ENCODE results near the gene LAMB2. TPM values are rescaled to one million over a fixed set of nuclear protein-coding genes. Genes with fewer than 3 reads are reported as not detected.

The LAMB2 gene
- polyA plus RNA-seq, 1 of the 3 experiments (the other 2 are of a cell fraction) = 332 TPM

DNA sequence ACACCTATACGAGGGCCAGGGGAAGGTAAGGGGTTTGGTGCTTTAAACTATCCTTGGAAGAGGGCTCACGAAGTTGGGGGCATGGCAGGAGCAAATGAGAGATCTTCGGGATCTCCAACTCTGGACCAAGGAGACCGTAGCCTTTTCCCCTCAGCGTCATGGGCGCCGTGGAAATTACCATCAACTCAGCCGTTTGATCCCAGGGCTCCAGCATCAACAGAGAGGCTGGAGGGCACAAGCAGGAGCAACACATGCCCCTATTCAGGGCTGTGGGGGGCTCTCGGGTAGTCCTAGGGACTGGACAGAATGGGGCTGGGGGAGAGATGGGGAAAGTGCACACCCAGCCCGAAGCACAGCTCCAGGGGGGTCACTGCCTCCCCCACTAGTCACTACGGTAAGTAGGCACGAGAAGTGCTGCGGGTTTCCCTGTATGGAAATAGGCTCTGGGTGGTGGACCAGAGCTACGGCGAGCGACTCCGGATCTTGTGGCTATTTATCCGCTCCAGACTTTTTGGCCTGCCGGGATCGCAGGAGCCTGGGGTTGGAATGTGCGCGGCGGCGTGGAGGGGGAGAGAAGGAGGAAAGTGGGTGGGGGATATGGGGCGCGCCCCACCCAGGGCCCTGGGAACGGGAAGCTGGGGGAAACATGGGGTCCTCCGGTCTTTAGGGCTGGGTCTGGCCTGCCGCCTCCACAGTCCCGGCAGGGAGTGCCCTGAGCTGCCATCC is 539 bp upstream of the LAMB2 start (continued):
- TF ChIP-seq, protein P1, sequence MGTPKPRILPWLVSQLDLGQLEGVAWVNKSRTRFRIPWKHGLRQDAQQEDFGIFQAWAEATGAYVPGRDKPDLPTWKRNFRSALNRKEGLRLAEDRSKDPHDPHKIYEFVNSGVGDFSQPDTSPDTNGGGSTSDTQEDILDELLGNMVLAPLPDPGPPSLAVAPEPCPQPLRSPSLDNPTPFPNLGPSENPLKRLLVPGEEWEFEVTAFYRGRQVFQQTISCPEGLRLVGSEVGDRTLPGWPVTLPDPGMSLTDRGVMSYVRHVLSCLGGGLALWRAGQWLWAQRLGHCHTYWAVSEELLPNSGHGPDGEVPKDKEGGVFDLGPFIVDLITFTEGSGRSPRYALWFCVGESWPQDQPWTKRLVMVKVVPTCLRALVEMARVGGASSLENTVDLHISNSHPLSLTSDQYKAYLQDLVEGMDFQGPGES (IDR thresholded peaks at IDR 0.05; ENCODE audit: low read depth, low read length) = no peak
- TF ChIP-seq CHD2 (IDR thresholded peaks at IDR 0.05; ENCODE audit: low read length, partially characterized antibody) = peak; percentile 71
- peak; percentile 78 for TF ChIP-seq TEAD4 (IDR thresholded peaks at IDR 0.05; ENCODE audit: borderline replicate concordance, insufficient read depth)
- TF ChIP-seq, protein P2, sequence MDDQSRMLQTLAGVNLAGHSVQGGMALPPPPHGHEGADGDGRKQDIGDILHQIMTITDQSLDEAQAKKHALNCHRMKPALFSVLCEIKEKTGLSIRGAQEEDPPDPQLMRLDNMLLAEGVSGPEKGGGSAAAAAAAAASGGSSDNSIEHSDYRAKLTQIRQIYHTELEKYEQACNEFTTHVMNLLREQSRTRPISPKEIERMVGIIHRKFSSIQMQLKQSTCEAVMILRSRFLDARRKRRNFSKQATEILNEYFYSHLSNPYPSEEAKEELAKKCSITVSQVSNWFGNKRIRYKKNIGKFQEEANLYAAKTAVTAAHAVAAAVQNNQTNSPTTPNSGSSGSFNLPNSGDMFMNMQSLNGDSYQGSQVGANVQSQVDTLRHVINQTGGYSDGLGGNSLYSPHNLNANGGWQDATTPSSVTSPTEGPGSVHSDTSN (IDR thresholded peaks at IDR 0.05) = no peak
- peak; percentile 73; the same call in 1 of the 2 replicates for TF ChIP-seq YY1 (IDR thresholded peaks at IDR 0.05; ENCODE audit: low read depth)
- TF ChIP-seq NFIC (IDR thresholded peaks at IDR 0.05; ENCODE audit: borderline replicate concordance) = no peak
- no peak for TF ChIP-seq MEF2A (IDR thresholded peaks at IDR 0.05; ENCODE audit: borderline replicate concordance, low read depth)
- peak; percentile 43; the same call in 1 of the 2 replicates for TF ChIP-seq TCF12 (IDR thresholded peaks at IDR 0.05)
- peak; percentile 73; the same call in 1 of the 2 replicates for TF ChIP-seq JUND (IDR thresholded peaks at IDR 0.05)
- no peak for TF ChIP-seq EZH2phosphoT487 (IDR thresholded peaks at IDR 0.05; ENCODE audit: borderline replicate concordance, low read depth)
- no peak for TF ChIP-seq GATA2 (CRISPR knock-in tag; IDR thresholded peaks at IDR 0.05)
- TF ChIP-seq TAF1 (IDR thresholded peaks at IDR 0.05; ENCODE audit: borderline replicate concordance, low read depth, low read length) = peak; percentile 59

DNA sequence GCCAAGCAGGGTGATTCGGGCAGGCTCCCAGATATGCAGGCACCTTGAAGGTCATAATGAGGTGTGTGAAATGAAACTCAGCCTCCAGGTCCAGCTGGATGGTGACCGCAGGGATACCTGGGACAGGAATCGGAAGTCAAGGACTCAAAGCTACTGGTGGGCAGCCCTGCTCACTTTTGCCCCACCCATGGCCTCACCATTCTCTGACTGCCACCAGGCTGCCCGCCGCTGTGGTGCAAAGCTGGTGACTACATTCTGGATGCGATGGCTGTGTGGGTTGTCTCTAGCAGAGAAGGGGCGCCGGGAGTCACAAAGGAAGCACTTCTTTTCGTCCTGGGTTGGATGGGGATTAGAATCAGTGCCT is 795 bp downstream of the LAMB2 start:
- no peaks in the 10 kb centered on the region for H3K27me3 ChIP-seq (ENCODE audit: insufficient read depth)
- POLR2A ChIA-PET = interaction anchor here (2.3 to 2.7 kb wide), 2 partner anchors 12 to 38 kb away, joined by 16 to 22 read pairs; partner anchors contain the start of genes QRICH1 and USP19
- peak overlapping the region; percentile 83 to 91; a peak in 3 of 4 replicates for H3K27ac ChIP-seq (ENCODE audit: low read depth in 2 of 2, low read length in 1 of 2)
- no peak for TF ChIP-seq SIN3A (IDR thresholded peaks at IDR 0.05; ENCODE audit: borderline replicate concordance, low read depth, low read length)
- no peak for TF ChIP-seq ELF1 (IDR thresholded peaks at IDR 0.05)
- TF ChIP-seq EP300 (IDR thresholded peaks at IDR 0.05; ENCODE audit: borderline replicate concordance in 1 of 2, low read depth in 1 of 2, low read length in 1 of 2) = no peak
- TF ChIP-seq NFIC (IDR thresholded peaks at IDR 0.05; ENCODE audit: borderline replicate concordance) = no peak
- TF ChIP-seq, protein P3, sequence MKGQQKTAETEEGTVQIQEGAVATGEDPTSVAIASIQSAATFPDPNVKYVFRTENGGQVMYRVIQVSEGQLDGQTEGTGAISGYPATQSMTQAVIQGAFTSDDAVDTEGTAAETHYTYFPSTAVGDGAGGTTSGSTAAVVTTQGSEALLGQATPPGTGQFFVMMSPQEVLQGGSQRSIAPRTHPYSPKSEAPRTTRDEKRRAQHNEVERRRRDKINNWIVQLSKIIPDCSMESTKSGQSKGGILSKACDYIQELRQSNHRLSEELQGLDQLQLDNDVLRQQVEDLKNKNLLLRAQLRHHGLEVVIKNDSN (IDR thresholded peaks at IDR 0.05; ENCODE audit: borderline replicate concordance, low read depth) = no peak
- TF ChIP-seq FOXM1 (IDR thresholded peaks at IDR 0.05; ENCODE audit: low read depth) = no peak
- no peak for TF ChIP-seq GATA2 (CRISPR knock-in tag; IDR thresholded peaks at IDR 0.05)
- TF ChIP-seq, protein P4, sequence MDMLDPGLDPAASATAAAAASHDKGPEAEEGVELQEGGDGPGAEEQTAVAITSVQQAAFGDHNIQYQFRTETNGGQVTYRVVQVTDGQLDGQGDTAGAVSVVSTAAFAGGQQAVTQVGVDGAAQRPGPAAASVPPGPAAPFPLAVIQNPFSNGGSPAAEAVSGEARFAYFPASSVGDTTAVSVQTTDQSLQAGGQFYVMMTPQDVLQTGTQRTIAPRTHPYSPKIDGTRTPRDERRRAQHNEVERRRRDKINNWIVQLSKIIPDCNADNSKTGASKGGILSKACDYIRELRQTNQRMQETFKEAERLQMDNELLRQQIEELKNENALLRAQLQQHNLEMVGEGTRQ (IDR thresholded peaks at IDR 0.05; ENCODE audit: borderline replicate concordance, low read depth, low read length) = no peak
- TF ChIP-seq, protein P5, sequence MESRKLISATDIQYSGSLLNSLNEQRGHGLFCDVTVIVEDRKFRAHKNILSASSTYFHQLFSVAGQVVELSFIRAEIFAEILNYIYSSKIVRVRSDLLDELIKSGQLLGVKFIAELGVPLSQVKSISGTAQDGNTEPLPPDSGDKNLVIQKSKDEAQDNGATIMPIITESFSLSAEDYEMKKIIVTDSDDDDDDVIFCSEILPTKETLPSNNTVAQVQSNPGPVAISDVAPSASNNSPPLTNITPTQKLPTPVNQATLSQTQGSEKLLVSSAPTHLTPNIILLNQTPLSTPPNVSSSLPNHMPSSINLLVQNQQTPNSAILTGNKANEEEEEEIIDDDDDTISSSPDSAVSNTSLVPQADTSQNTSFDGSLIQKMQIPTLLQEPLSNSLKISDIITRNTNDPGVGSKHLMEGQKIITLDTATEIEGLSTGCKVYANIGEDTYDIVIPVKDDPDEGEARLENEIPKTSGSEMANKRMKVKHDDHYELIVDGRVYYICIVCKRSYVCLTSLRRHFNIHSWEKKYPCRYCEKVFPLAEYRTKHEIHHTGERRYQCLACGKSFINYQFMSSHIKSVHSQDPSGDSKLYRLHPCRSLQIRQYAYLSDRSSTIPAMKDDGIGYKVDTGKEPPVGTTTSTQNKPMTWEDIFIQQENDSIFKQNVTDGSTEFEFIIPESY (IDR thresholded peaks at IDR 0.05; ENCODE audit: borderline replicate concordance, low read depth) = no peak
- H3K4me3 ChIP-seq (ENCODE audit: low read depth in 2 of 2, low read length in 1 of 2) = peak overlapping the region; percentile 67 to 81
- no peaks in the 10 kb centered on the region for H4K20me1 ChIP-seq (ENCODE audit: insufficient read depth)
- no peak overlapping the region for H2AFZ ChIP-seq (ENCODE audit: low read depth)
- no peak for DNase-seq
- peak overlapping the region; percentile 100 for H3K4me2 ChIP-seq
- no peaks in the 10 kb centered on the region for H3F3A ChIP-seq (replicated peaks; ENCODE audit: insufficient read depth)
- H3K79me2 ChIP-seq (ENCODE audit: insufficient read depth) = peaks cover 37% of the 10 kb centered on the region
- CTCF ChIA-PET = interaction anchor here (0.7 to 5.4 kb wide), 11 partner anchors 12 to 447 kb away, joined by 3 to 26 read pairs (median 4); partner anchors contain the start of genes CCDC71, KLHDC8B, NDUFAF3 and USP19
- H3K4me1 ChIP-seq (ENCODE audit: control insufficient read depth in 1 of 2, insufficient read depth in 2 of 2, low read depth in 1 of 2, low read length in 1 of 2) = peaks cover 0 to 18% of the 10 kb centered on the region in 2 experiments; a peak in 1 of 4 replicates
- no peaks in the 10 kb centered on the region for H3K9me2 ChIP-seq
- WGBS (ENCODE audit: low lambda C conversion rate) = 66% methylated on average over 4 of the region's 9 CpGs
- H3K9me3 ChIP-seq = no peaks in the 10 kb centered on the region
- peak overlapping the region; percentile 75 for H3K9ac ChIP-seq
- peaks cover 8 to 22% of the 10 kb centered on the region in 2 experiments for H3K36me3 ChIP-seq (replicated peaks in 1 of 2; ENCODE audit: control insufficient read depth in 1 of 2, insufficient read depth in 2 of 2, low read length in 1 of 2)
